ENCODE measurements around the gene UBE2L5.

UBE2L5 gene

DNA sequence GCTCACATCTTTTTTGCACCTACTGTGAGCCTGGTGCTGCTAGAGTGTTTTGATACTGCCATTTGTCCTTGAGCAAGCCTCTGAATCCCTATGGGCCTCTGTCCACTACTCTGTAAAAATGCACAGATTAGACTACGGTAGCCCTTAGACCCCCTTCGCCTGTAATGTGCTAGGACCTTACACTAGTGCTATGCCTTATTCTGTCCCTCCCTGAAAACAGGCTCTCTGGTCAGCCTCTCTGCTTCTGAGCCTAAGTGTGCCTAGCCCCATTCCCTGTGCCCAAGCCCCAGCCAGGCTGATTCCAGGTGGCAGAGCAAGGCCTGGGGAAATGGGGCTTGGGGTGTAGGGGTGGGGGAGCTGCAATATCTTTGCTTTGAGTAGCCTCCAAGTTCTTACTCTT lies 32.7 kb downstream of the UBE2L5 start (continued):
- TF ChIP-seq ZNF214 (tag by site-specific recombination; IDR thresholded peaks at IDR 0.05; ENCODE audit: borderline replicate concordance) (no peak), ZNF791 (tag by site-specific recombination; IDR thresholded peaks at IDR 0.05) (no peak)
- TF ChIP-seq, protein P1, sequence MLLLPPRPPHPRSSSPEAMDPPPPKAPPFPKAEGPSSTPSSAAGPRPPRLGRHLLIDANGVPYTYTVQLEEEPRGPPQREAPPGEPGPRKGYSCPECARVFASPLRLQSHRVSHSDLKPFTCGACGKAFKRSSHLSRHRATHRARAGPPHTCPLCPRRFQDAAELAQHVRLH (tag by site-specific recombination; IDR thresholded peaks at IDR 0.05): no peak

DNA sequence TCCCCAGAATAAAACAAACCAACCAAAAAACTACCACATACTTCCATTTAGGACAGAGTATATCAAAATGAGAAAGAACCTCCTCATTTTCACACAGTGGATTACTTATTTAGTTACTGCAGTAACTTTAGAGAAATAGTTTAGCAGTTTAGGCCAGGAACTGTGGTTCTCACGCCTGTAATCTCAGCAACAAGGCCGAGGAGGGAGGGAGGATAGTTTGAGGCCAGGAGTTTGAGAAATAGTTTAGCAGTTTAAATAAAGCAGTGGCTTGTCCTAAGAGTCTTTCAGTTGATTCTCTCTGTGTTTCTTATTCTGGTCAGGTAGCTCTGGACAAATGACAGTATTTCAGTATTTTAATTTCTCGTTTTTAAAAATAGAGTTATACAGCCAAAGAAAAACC lies 34.0 kb downstream of the UBE2L5 start:
- no peaks in the 10 kb centered on the region for H3K9me3 ChIP-seq (ENCODE audit: control insufficient read depth, insufficient read depth, low read depth, low read length)
- H3K4me3 ChIP-seq (ENCODE audit: low read depth, low read length): no peak overlapping the region
- TF ChIP-seq, protein P2, sequence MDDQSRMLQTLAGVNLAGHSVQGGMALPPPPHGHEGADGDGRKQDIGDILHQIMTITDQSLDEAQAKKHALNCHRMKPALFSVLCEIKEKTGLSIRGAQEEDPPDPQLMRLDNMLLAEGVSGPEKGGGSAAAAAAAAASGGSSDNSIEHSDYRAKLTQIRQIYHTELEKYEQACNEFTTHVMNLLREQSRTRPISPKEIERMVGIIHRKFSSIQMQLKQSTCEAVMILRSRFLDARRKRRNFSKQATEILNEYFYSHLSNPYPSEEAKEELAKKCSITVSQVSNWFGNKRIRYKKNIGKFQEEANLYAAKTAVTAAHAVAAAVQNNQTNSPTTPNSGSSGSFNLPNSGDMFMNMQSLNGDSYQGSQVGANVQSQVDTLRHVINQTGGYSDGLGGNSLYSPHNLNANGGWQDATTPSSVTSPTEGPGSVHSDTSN (CRISPR knock-in tag; IDR thresholded peaks at IDR 0.05): no peak
- TF ChIP-seq YY2 (tag by site-specific recombination; IDR thresholded peaks at IDR 0.05): no peak
- no peak for TF ChIP-seq OSR2 (tag by site-specific recombination; IDR thresholded peaks at IDR 0.05)
- TF ChIP-seq MEIS1 (CRISPR knock-in tag; IDR thresholded peaks at IDR 0.05; ENCODE audit: borderline replicate concordance): no peak
- TF ChIP-seq ZNF114 (tag by site-specific recombination; IDR thresholded peaks at IDR 0.05): no peak
- no peak for TF ChIP-seq IKZF3 (tag by site-specific recombination; IDR thresholded peaks at IDR 0.05)
- no peak for TF ChIP-seq ZNF223 (tag by site-specific recombination; IDR thresholded peaks at IDR 0.05)
- no peak for TF ChIP-seq KLF10 (tag by site-specific recombination; IDR thresholded peaks at IDR 0.05)
- TF ChIP-seq ZNF629 (tag by site-specific recombination; IDR thresholded peaks at IDR 0.05): no peak
- no peak for TF ChIP-seq ZFP3 (tag by site-specific recombination; IDR thresholded peaks at IDR 0.05; ENCODE audit: low read depth)
- no peak for TF ChIP-seq ZBTB8A (tag by site-specific recombination; IDR thresholded peaks at IDR 0.05)
- TF ChIP-seq ZNF24 (tag by site-specific recombination; IDR thresholded peaks at IDR 0.05): no peak
- no peak for TF ChIP-seq ZIC2 (tag by site-specific recombination; IDR thresholded peaks at IDR 0.05)
- no peak for TF ChIP-seq ZNF391 (tag by site-specific recombination; IDR thresholded peaks at IDR 0.05; ENCODE audit: borderline replicate concordance, low read depth)
- no peak for TF ChIP-seq FEZF1 (tag by site-specific recombination; IDR thresholded peaks at IDR 0.05)
- TF ChIP-seq, protein P3, sequence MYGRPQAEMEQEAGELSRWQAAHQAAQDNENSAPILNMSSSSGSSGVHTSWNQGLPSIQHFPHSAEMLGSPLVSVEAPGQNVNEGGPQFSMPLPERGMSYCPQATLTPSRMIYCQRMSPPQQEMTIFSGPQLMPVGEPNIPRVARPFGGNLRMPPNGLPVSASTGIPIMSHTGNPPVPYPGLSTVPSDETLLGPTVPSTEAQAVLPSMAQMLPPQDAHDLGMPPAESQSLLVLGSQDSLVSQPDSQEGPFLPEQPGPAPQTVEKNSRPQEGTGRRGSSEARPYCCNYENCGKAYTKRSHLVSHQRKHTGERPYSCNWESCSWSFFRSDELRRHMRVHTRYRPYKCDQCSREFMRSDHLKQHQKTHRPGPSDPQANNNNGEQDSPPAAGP (tag by site-specific recombination; IDR thresholded peaks at IDR 0.05): no peak
- POLR2A ChIA-PET: no interaction called here
- no peak overlapping the region for H3K27ac ChIP-seq (ENCODE audit: extremely low read depth, low read depth, low read length)
- CTCF ChIA-PET: no interaction called here
- no peaks in the 10 kb centered on the region for H3K4me1 ChIP-seq (ENCODE audit: control insufficient read depth, insufficient read depth, low read length)
- H3K36me3 ChIP-seq (ENCODE audit: control insufficient read depth in 2 of 2, insufficient read depth in 1 of 2, low read length in 2 of 2): peaks cover 9 to 18% of the 10 kb centered on the region in 2 experiments

DNA sequence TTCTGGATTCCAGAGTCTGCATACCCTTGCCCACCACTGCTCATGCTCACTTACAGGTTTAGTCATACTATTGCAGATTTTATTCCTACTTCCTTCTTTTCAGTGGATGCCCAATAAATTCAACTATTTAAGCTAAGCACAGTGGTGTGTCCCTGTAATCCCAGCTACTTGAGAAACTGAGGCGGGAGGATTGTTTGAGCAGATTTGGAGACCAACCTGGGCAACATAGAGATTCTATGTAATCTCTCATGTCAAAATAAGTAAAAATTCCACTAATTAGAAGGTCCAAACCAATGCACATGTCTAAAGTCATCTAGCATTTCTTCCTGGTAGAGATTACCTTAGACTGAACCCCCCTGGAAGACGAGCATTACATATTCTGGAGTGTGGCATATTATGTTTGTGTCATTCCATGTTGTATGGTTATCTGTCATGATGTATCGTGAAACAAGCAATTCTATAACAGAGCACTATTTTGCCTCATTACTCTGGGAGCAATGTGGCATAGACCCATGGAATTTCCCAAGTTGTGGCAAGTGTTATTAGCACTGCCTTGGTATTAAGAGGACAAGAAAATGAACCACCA lies 35.1 kb downstream of the UBE2L5 start:
- Histone ChIP-seq H3K4me1 (ENCODE audit: control insufficient read depth, insufficient read depth, low read length) (no peaks in the 10 kb centered on the region), H3K36me3 (ENCODE audit: control insufficient read depth in 2 of 2, insufficient read depth in 1 of 2, low read length in 2 of 2) (peaks cover 19 to 29% of the 10 kb centered on the region in 2 experiments), H3K27ac (ENCODE audit: extremely low read depth, low read depth, low read length) (no peak overlapping the region), H3K4me3 (ENCODE audit: low read depth, low read length) (no peak overlapping the region), H3K9me3 (ENCODE audit: control insufficient read depth, insufficient read depth, low read depth, low read length) (no peaks in the 10 kb centered on the region)
- ChIA-PET POLR2A (interaction anchor here (0.7 to 1.5 kb wide), 3 partner anchors 35 to 348 kb away, joined by 3 to 5 read pairs (median 3); partner anchors contain the start of genes UBE2L5 and USPL1), CTCF (interaction anchor here (0.7 kb wide), 1 partner anchor 763 kb away, joined by 3 read pairs; no protein-coding TSS in a partner anchor)
- no peak for TF ChIP-seq SP2 (tag by site-specific recombination; IDR thresholded peaks at IDR 0.05)
- TF ChIP-seq, protein P4, sequence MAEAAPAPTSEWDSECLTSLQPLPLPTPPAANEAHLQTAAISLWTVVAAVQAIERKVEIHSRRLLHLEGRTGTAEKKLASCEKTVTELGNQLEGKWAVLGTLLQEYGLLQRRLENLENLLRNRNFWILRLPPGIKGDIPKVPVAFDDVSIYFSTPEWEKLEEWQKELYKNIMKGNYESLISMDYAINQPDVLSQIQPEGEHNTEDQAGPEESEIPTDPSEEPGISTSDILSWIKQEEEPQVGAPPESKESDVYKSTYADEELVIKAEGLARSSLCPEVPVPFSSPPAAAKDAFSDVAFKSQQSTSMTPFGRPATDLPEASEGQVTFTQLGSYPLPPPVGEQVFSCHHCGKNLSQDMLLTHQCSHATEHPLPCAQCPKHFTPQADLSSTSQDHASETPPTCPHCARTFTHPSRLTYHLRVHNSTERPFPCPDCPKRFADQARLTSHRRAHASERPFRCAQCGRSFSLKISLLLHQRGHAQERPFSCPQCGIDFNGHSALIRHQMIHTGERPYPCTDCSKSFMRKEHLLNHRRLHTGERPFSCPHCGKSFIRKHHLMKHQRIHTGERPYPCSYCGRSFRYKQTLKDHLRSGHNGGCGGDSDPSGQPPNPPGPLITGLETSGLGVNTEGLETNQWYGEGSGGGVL (tag by site-specific recombination; IDR thresholded peaks at IDR 0.05): no peak
- TF ChIP-seq ZNF585B (tag by site-specific recombination; IDR thresholded peaks at IDR 0.05): no peak
- no peak for TF ChIP-seq ZNF274 (IDR thresholded peaks at IDR 0.05; ENCODE audit: low read length)
- TF ChIP-seq ZNF274 (tag by site-specific recombination; IDR thresholded peaks at IDR 0.05; ENCODE audit: borderline replicate concordance): no peak
- TF ChIP-seq, protein P5, sequence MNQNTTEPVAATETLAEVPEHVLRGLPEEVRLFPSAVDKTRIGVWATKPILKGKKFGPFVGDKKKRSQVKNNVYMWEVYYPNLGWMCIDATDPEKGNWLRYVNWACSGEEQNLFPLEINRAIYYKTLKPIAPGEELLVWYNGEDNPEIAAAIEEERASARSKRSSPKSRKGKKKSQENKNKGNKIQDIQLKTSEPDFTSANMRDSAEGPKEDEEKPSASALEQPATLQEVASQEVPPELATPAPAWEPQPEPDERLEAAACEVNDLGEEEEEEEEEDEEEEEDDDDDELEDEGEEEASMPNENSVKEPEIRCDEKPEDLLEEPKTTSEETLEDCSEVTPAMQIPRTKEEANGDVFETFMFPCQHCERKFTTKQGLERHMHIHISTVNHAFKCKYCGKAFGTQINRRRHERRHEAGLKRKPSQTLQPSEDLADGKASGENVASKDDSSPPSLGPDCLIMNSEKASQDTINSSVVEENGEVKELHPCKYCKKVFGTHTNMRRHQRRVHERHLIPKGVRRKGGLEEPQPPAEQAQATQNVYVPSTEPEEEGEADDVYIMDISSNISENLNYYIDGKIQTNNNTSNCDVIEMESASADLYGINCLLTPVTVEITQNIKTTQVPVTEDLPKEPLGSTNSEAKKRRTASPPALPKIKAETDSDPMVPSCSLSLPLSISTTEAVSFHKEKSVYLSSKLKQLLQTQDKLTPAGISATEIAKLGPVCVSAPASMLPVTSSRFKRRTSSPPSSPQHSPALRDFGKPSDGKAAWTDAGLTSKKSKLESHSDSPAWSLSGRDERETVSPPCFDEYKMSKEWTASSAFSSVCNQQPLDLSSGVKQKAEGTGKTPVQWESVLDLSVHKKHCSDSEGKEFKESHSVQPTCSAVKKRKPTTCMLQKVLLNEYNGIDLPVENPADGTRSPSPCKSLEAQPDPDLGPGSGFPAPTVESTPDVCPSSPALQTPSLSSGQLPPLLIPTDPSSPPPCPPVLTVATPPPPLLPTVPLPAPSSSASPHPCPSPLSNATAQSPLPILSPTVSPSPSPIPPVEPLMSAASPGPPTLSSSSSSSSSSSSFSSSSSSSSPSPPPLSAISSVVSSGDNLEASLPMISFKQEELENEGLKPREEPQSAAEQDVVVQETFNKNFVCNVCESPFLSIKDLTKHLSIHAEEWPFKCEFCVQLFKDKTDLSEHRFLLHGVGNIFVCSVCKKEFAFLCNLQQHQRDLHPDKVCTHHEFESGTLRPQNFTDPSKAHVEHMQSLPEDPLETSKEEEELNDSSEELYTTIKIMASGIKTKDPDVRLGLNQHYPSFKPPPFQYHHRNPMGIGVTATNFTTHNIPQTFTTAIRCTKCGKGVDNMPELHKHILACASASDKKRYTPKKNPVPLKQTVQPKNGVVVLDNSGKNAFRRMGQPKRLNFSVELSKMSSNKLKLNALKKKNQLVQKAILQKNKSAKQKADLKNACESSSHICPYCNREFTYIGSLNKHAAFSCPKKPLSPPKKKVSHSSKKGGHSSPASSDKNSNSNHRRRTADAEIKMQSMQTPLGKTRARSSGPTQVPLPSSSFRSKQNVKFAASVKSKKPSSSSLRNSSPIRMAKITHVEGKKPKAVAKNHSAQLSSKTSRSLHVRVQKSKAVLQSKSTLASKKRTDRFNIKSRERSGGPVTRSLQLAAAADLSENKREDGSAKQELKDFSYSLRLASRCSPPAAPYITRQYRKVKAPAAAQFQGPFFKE (tag by site-specific recombination; IDR thresholded peaks at IDR 0.05; ENCODE audit: borderline replicate concordance): no peak
